Fibroblast of lung (primary cell): ENCODE data around the gene ARMC2. TPM values are rescaled to one million over a fixed set of nuclear protein-coding genes. Genes with fewer than 3 reads are reported as not detected.

Source experiments
- DNase-seq, 2 donors: peaks; one replicate each; pipeline versions ENCODE4 v3.0.0 to v3.0.0-alpha.2; 2010; ENCODE audit warnings: low read depth in 2 of 2
- H2AFZ ChIP-seq: 2 replicates; pipeline ENCODE4 v1.5.1; 2012; ENCODE audit warnings: low read length, control low read depth, inconsistent platforms
- H3K27ac ChIP-seq: 2 replicates; pipeline ENCODE4 v1.5.1; 2011; ENCODE audit warnings: low read length, control low read depth; ENCODE audit not compliant: insufficient read depth
- H3K27me3 ChIP-seq: 2 replicates; pipeline ENCODE4 v1.5.1; 2011; ENCODE audit warnings: mild to moderate bottlenecking, low read length; ENCODE audit not compliant: control insufficient read depth, insufficient read depth
- H3K36me3 ChIP-seq: 2 replicates; pipeline ENCODE4 v1.5.1; 2011; ENCODE audit warnings: low read length; ENCODE audit not compliant: control insufficient read depth, insufficient read depth
- H3K4me1 ChIP-seq: 2 replicates; pipeline ENCODE4 v1.5.1; 2011; ENCODE audit warnings: low read length; ENCODE audit not compliant: control insufficient read depth, insufficient read depth; ENCODE audit errors: extremely low read depth
- H3K4me2 ChIP-seq: 2 replicates; pipeline ENCODE4 v1.5.1; 2011; ENCODE audit warnings: low read length, control low read depth; ENCODE audit not compliant: insufficient read depth; ENCODE audit errors: extremely low read depth
- H3K4me3 ChIP-seq, 4 experiments: fragments of 200-600 bp in 1 of 4; sonication (generic) in 1 of 4; replicated peaks in 1 of 4; 2 replicates each; pipeline ENCODE4 v1.5.1; 2011 to 2016; ENCODE audit warnings: low read length in 4 of 4, low read depth in 3 of 4, mild to moderate bottlenecking in 3 of 4, control low read depth in 2 of 4, inconsistent platforms in 1 of 4, mixed read lengths in 1 of 4; ENCODE audit not compliant: insufficient read depth in 1 of 4; ENCODE audit errors: control extremely low read depth in 1 of 4
- H3K79me2 ChIP-seq: 2 replicates; pipeline ENCODE4 v1.5.1; 2012; ENCODE audit warnings: mild to moderate bottlenecking, low read length, inconsistent platforms; ENCODE audit not compliant: control insufficient read depth, insufficient read depth
- H3K9ac ChIP-seq: 2 replicates; pipeline ENCODE4 v1.5.1; 2011; ENCODE audit warnings: mild to moderate bottlenecking, low read length, control low read depth; ENCODE audit not compliant: insufficient read depth
- H3K9me3 ChIP-seq: 2 replicates; pipeline ENCODE4 v1.5.1; 2012; ENCODE audit warnings: low read depth, low read length; ENCODE audit not compliant: control insufficient read depth, insufficient read depth
- H4K20me1 ChIP-seq: 2 replicates; pipeline ENCODE4 v1.5.1; 2011; ENCODE audit warnings: low read length; ENCODE audit not compliant: control insufficient read depth, insufficient read depth; ENCODE audit errors: extremely low read depth
- EZH2 ChIP-seq: IDR thresholded peaks from 2 replicates; pipeline ENCODE4 v1.5.1; 2012; ENCODE audit warnings: low read length, control low read depth, mild to moderate bottlenecking; ENCODE audit errors: missing control alignments
- polyA plus RNA-seq, 2 donors: library from polyadenylated mRNA; depleted of rRNA in 1 of 2; stranded (reverse) in 1 of 2; unstranded in 1 of 2; fragments of >200 nt; gene quantifications; 2 replicates each; pipeline ENCODE4 v1.2.1, GENCODE V29; 2011 to 2012; ENCODE audit warnings: missing spikeins in 1 of 2
- total RNA-seq: library from RNA; depleted of rRNA; stranded (reverse); fragments of >200 nt; gene quantifications from 2 replicates; pipeline ENCODE4 v1.2.1, GENCODE V29; 2014
- TF ChIP-seq, protein P1 (sequence below), 2 donors: IDR thresholded peaks in 1 of 2; conservative IDR thresholded peaks in 1 of 2; 1 replicate in 1 of 2; 2 replicates in 1 of 2; pipeline ENCODE4 v1.5.1; 2011 to 2012; ENCODE audit warnings: low read length in 2 of 2, control low read depth in 1 of 2, inconsistent platforms in 1 of 2, low read depth in 1 of 2, mild to moderate bottlenecking in 1 of 2

The ARMC2 gene
- total and polyA plus RNA-seq, 2 donors (not counting 1 experiment from before 2014, with no cell fraction given) = 4.0 to 6.2 TPM

GRCh38 chr6:108847738-108848115, 495 bp upstream of the ARMC2 start:
- no peaks in the 10 kb centered on the region for H3K4me1 ChIP-seq
- H2AFZ ChIP-seq = peak overlapping the region; percentile 72
- no peak overlapping the region for H3K9ac ChIP-seq
- peak overlapping the region; percentile 54 to 80 (median 72) for H3K4me3 ChIP-seq
- peak overlapping the region; percentile 83 for H3K27ac ChIP-seq
- no peaks in the 10 kb centered on the region for H3K79me2 ChIP-seq
- peak overlapping the region; percentile 88 for H3K4me2 ChIP-seq
- no peaks in the 10 kb centered on the region for H4K20me1 ChIP-seq
- DNase-seq = no peak
- TF ChIP-seq, protein P1, sequence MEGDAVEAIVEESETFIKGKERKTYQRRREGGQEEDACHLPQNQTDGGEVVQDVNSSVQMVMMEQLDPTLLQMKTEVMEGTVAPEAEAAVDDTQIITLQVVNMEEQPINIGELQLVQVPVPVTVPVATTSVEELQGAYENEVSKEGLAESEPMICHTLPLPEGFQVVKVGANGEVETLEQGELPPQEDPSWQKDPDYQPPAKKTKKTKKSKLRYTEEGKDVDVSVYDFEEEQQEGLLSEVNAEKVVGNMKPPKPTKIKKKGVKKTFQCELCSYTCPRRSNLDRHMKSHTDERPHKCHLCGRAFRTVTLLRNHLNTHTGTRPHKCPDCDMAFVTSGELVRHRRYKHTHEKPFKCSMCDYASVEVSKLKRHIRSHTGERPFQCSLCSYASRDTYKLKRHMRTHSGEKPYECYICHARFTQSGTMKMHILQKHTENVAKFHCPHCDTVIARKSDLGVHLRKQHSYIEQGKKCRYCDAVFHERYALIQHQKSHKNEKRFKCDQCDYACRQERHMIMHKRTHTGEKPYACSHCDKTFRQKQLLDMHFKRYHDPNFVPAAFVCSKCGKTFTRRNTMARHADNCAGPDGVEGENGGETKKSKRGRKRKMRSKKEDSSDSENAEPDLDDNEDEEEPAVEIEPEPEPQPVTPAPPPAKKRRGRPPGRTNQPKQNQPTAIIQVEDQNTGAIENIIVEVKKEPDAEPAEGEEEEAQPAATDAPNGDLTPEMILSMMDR (conservative IDR thresholded peaks at IDR 0.05 in 1 of 2, IDR thresholded peaks at IDR 0.05 in 1 of 2; ENCODE audit: low read depth in 1 of 2, low read length in 2 of 2) = no peak
- no peak for TF ChIP-seq EZH2
- no peaks in the 10 kb centered on the region for H3K9me3 ChIP-seq
- H3K27me3 ChIP-seq = no peaks in the 10 kb centered on the region
- H3K36me3 ChIP-seq = no peaks in the 10 kb centered on the region

DNA sequence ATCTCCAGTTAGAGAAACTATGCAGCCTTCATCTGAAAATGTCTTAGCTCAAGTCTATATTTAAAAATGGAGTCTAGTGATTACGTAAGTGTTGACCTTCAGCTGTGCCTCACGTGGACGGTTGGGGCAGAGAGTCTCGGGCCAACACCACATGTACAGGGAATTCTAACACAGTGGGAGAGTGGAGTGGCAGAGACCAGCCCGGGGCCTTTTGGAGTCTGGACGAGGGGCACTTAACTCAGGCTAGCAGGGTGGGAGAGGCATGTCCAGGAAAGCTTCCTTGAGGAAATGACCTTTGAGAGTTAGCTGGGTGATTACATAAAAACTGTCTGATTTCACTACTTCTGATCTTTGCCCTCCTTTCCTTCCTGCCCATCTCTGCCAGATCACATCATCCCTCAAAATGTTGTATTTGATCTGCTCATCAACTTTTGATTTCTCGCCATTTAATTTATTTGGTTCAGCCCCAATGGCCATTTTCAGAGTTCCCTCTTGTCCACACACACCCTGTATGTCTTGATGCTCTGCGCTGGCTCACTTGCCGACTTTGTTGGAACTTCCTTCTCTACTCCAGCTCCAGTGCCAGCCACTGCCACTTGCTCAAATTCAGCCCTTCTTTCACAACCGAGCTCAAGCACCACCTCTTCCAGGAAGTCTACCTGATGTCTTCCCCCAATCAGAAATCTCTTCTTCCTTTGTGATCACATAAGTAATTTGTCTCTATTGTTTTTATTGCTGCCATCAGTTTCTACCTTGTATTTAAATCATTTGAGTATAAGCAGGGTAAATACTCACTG, 2.6 kb downstream of the ARMC2 start:
- Histone ChIP-seq H3K9ac (no peak overlapping the region), H3K79me2 (no peaks in the 10 kb centered on the region), H3K4me2 (no peak overlapping the region), H2AFZ (no peak overlapping the region), H3K4me3 (no peak overlapping the region), H4K20me1 (no peaks in the 10 kb centered on the region), H3K4me1 (no peaks in the 10 kb centered on the region), H3K36me3 (no peaks in the 10 kb centered on the region), H3K27me3 (no peaks in the 10 kb centered on the region), H3K9me3 (no peaks in the 10 kb centered on the region), H3K27ac (no peak overlapping the region)
- DNase-seq = peak in 1 of 2 donors; percentile 45
- TF ChIP-seq, protein P1 (conservative IDR thresholded peaks at IDR 0.05 in 1 of 2, IDR thresholded peaks at IDR 0.05 in 1 of 2; ENCODE audit: low read depth in 1 of 2, low read length in 2 of 2) = no peak
- no peak for TF ChIP-seq EZH2

- H3K4me3 ChIP-seq = no peak overlapping the region
- H2AFZ ChIP-seq = no peak overlapping the region
- no peaks in the 10 kb centered on the region for H3K9me3 ChIP-seq
- H3K9ac ChIP-seq = no peak overlapping the region
- no peaks in the 10 kb centered on the region for H4K20me1 ChIP-seq
- no peaks in the 10 kb centered on the region for H3K27me3 ChIP-seq
- H3K36me3 ChIP-seq = no peaks in the 10 kb centered on the region
- DNase-seq = no peak
- no peak overlapping the region for H3K4me2 ChIP-seq
- H3K4me1 ChIP-seq = no peaks in the 10 kb centered on the region
- no peaks in the 10 kb centered on the region for H3K79me2 ChIP-seq
- H3K27ac ChIP-seq = no peak overlapping the region
- TF ChIP-seq, protein P1 (conservative IDR thresholded peaks at IDR 0.05 in 1 of 2, IDR thresholded peaks at IDR 0.05 in 1 of 2; ENCODE audit: low read depth in 1 of 2, low read length in 2 of 2) = no peak
- TF ChIP-seq EZH2 = no peak
These were observed 3.5 kb downstream of the ARMC2 start for GRCh38 chr6:108851756-108852155.
